ENCODE data around the gene MGAT1.
A peak's percentile ranks its signal among the peaks of the same experiment; 100 is the strongest.
"Not testable (repeated sequence)": the region's sequence is repeated elsewhere in the genome, so short reads cannot be mapped to it uniquely, and the experiment has no call there.

MGAT1 gene

GRCh38 chr5:180832638-180833068 lies 30.0 kb upstream of the MGAT1 start:
- no peak for TF ChIP-seq CTCF (IDR thresholded peaks at IDR 0.05; ENCODE audit: low read depth, low read length, missing control alignments)
- Histone ChIP-seq H3K36me3 (replicated peaks) (no peaks in the 10 kb centered on the region), H3K27ac (no peak overlapping the region), H3K27me3 (replicated peaks) (no peaks in the 10 kb centered on the region), H3K4me3 (ENCODE audit: low read depth, low read length) (no peak overlapping the region)
- in situ Hi-C loops (cut with HindIII; ENCODE audit: low pct_ligation_motif_present, low sequenced_read_pairs) = no loop called here
- DNase-seq = no peak

- TF ChIP-seq CTCF (IDR thresholded peaks at IDR 0.05; ENCODE audit: low read depth, low read length, missing control alignments) = no peak
- peak; percentile 49 for DNase-seq
- H3K4me3 ChIP-seq (ENCODE audit: low read depth, low read length) = peak overlapping the region; percentile 80
- no peaks in the 10 kb centered on the region for H3K36me3 ChIP-seq (replicated peaks)
- peak overlapping the region; percentile 76 for H3K27ac ChIP-seq
- in situ Hi-C loops (cut with HindIII; ENCODE audit: low pct_ligation_motif_present, low sequenced_read_pairs) = no loop called here
- H3K27me3 ChIP-seq (replicated peaks) = no peaks in the 10 kb centered on the region
Measured at GRCh38 chr5:180831139-180832093, 28.8 kb upstream of the MGAT1 start.

- Histone ChIP-seq H3K4me3 (ENCODE audit: low read depth, low read length) (peak overlapping the region; percentile 80), H3K27me3 (replicated peaks) (no peaks in the 10 kb centered on the region), H3K27ac (peak overlapping the region; percentile 76), H3K36me3 (replicated peaks) (no peaks in the 10 kb centered on the region)
- in situ Hi-C loops (cut with HindIII; ENCODE audit: low pct_ligation_motif_present, low sequenced_read_pairs) = no loop called here
- TF ChIP-seq CTCF (IDR thresholded peaks at IDR 0.05; ENCODE audit: low read depth, low read length, missing control alignments) = no peak
- no peak for DNase-seq
Measured at GRCh38 chr5:180830253-180831138, 27.9 kb upstream of the MGAT1 start.

DNA sequence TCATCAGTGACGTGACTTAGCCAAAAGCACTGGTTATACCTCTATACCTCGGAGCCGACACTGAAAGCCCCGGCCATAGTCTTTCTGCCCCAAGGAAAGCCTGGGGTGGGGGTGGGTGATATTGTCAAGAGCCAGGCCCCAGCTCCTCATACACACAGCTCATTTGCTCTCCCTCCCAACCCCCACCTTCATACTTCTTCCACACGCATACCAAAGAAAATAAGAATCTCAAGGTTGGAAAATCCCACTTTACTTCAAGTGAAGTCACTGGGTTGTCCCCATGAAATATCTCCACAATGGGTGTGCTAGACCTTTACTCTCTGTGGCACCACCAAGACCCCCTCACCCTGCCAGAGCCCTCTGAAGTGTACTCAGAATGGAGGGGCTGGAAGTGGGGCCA lies 27.1 kb upstream of the MGAT1 start:
- Histone ChIP-seq H3K27ac (no peak overlapping the region), H3K4me3 (ENCODE audit: low read depth, low read length) (no peak overlapping the region), H3K36me3 (replicated peaks) (no peaks in the 10 kb centered on the region), H3K27me3 (replicated peaks) (no peaks in the 10 kb centered on the region)
- no peak for TF ChIP-seq CTCF (IDR thresholded peaks at IDR 0.05; ENCODE audit: low read depth, low read length, missing control alignments)
- DNase-seq = no peak
- in situ Hi-C loops (cut with HindIII; ENCODE audit: low pct_ligation_motif_present, low sequenced_read_pairs) = no loop called here

GRCh38 chr5:180828756-180829531 lies 26.3 kb upstream of the MGAT1 start:
- H3K4me3 ChIP-seq (ENCODE audit: low read depth, low read length); in situ Hi-C loops (cut with HindIII; ENCODE audit: low pct_ligation_motif_present, low sequenced_read_pairs); DNase-seq; H3K27ac ChIP-seq; H3K36me3 ChIP-seq (replicated peaks); H3K27me3 ChIP-seq (replicated peaks): not testable (repeated sequence)

GRCh38 chr5:180827374-180827773 lies 24.8 kb upstream of the MGAT1 start:
- in situ Hi-C loops (cut with HindIII; ENCODE audit: low pct_ligation_motif_present, low sequenced_read_pairs); H3K4me3 ChIP-seq (ENCODE audit: low read depth, low read length); H3K27ac ChIP-seq; H3K36me3 ChIP-seq (replicated peaks); H3K27me3 ChIP-seq (replicated peaks); DNase-seq: not testable (repeated sequence)
